ENCODE data around the gene FRMD7.

FRMD7 gene

DNA sequence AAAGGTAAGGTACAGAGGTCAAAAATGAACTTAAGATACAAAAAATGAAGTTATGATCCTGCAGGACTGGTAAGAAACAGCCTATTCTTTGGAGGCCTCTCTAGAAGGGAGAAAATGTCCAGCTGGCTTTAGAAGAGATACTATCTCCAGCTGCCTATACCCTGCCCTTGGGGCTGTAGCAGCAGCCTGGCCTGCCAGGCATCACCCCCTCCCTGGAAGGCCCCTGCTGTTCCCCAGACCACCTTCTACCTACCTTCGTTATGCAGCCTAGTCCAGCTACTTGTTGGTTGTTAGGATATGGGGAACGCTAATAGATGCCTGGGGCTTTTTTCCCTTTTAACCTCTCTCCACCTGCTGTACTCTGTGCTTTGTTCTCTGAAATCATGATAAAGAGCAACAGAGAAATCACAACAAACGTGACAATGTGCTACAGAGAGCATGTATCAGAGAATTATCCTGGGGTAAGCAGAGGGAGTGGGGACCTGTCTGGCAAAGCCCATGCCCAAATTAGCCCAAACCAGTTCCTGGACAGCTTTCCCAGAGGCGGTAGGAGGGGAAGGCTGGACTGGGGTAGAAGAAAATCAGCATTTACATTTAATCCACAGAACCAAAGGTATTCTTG, 34.5 kb downstream of the FRMD7 start:
- Histone ChIP-seq H2AFZ (ENCODE audit: low read length) (no peak overlapping the region), H3K9ac (ENCODE audit: low read depth, low read length, poor library complexity, severe bottlenecking) (no peak overlapping the region), H3K4me2 (ENCODE audit: low read depth, low read length, poor library complexity, severe bottlenecking) (no peak overlapping the region), H3K79me2 (ENCODE audit: insufficient read depth, low read length) (no peaks in the 10 kb centered on the region), H3K4me1 (ENCODE audit: insufficient read depth, low read length, poor library complexity, severe bottlenecking) (peaks cover 9% of the 10 kb centered on the region), H3K27me3 (ENCODE audit: insufficient read depth, low read length, poor library complexity, severe bottlenecking) (no peaks in the 10 kb centered on the region), H3K36me3 (ENCODE audit: insufficient read depth, low read length) (no peaks in the 10 kb centered on the region), H3K9me3 (ENCODE audit: insufficient read depth, low read depth, low read length) (no peaks in the 10 kb centered on the region), H3K4me3 (ENCODE audit: low read length, poor library complexity, severe bottlenecking) (no peak overlapping the region), H3F3A (ENCODE audit: low read depth) (0 out of 2 replicates have a peak, but pooled peaks cover 4% of the 10 kb centered on the region), H4K20me1 (ENCODE audit: insufficient read depth, low read length, poor library complexity, severe bottlenecking) (no peaks in the 10 kb centered on the region), H3K9me2 (replicated peaks; ENCODE audit: low read depth, low read length) (no peaks in the 10 kb centered on the region)
- TF ChIP-seq CTCF (conservative IDR thresholded peaks at IDR 0.05; ENCODE audit: low read length) (no peak), EZH2phosphoT487 (IDR thresholded peaks at IDR 0.05; ENCODE audit: borderline replicate concordance) (no peak)

DNA sequence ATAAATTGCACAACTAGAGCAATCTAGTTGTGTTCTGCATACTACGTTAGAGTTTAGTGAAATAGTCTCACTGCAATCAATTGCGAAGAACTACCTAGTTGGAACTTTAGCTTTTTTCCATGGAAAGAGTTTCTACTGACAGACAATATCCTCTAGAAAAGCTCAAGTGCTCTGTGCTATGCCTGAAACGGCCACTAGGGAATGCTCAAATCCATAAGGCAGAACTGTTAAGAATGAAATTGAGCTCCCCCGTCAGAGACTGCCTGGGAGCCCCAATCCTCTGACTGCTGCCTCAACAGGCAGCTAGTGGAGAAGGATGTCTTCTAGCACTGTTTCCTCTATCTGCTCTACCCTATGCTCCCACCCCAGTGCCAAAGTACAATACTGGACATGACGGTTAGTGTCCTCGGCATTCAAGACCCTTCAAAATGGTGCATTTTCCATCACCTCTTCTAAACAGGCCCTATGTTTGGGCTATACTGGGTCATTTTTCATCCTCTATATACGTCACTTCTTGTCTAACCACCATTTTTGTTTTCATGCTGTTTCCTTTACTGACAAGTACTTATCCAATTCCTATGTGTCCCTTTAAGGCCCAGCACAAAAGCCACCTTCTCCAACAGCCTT, 35.3 kb downstream of the FRMD7 start:
- Histone ChIP-seq H3K27me3 (ENCODE audit: insufficient read depth, low read length, poor library complexity, severe bottlenecking) (no peaks in the 10 kb centered on the region), H3K9me3 (ENCODE audit: insufficient read depth, low read depth, low read length) (no peaks in the 10 kb centered on the region), H3K9me2 (replicated peaks; ENCODE audit: low read depth, low read length) (no peaks in the 10 kb centered on the region), H3K4me2 (ENCODE audit: low read depth, low read length, poor library complexity, severe bottlenecking) (no peak overlapping the region), H3K4me1 (ENCODE audit: insufficient read depth, low read length, poor library complexity, severe bottlenecking) (peaks cover 9% of the 10 kb centered on the region), H3K36me3 (ENCODE audit: insufficient read depth, low read length) (no peaks in the 10 kb centered on the region), H3K79me2 (ENCODE audit: insufficient read depth, low read length) (no peaks in the 10 kb centered on the region), H4K20me1 (ENCODE audit: insufficient read depth, low read length, poor library complexity, severe bottlenecking) (no peaks in the 10 kb centered on the region), H3K4me3 (ENCODE audit: low read length, poor library complexity, severe bottlenecking) (no peak overlapping the region), H3F3A (ENCODE audit: low read depth) (0 out of 2 replicates have a peak, but pooled peaks cover 4% of the 10 kb centered on the region), H2AFZ (ENCODE audit: low read length) (no peak overlapping the region), H3K9ac (ENCODE audit: low read depth, low read length, poor library complexity, severe bottlenecking) (no peak overlapping the region)
- no peak for TF ChIP-seq EZH2phosphoT487 (IDR thresholded peaks at IDR 0.05; ENCODE audit: borderline replicate concordance)
- TF ChIP-seq CTCF (conservative IDR thresholded peaks at IDR 0.05; ENCODE audit: low read length), result peak; percentile 66

GRCh38 chrX:132090403-132091159, 37.2 kb downstream of the FRMD7 start:
- H3K4me2 ChIP-seq (ENCODE audit: low read depth, low read length, poor library complexity, severe bottlenecking), result peak overlapping the region; percentile 68
- no peak overlapping the region for H2AFZ ChIP-seq (ENCODE audit: low read length)
- no peaks in the 10 kb centered on the region for H4K20me1 ChIP-seq (ENCODE audit: insufficient read depth, low read length, poor library complexity, severe bottlenecking)
- 0 out of 2 replicates have a peak, but pooled peaks cover 4% of the 10 kb centered on the region for H3F3A ChIP-seq (ENCODE audit: low read depth)
- no peaks in the 10 kb centered on the region for H3K27me3 ChIP-seq (ENCODE audit: insufficient read depth, low read length, poor library complexity, severe bottlenecking)
- no peaks in the 10 kb centered on the region for H3K79me2 ChIP-seq (ENCODE audit: insufficient read depth, low read length)
- TF ChIP-seq EZH2phosphoT487 (IDR thresholded peaks at IDR 0.05; ENCODE audit: borderline replicate concordance) (no peak), CTCF (conservative IDR thresholded peaks at IDR 0.05; ENCODE audit: low read length) (no peak)
- H3K9ac ChIP-seq (ENCODE audit: low read depth, low read length, poor library complexity, severe bottlenecking), result no peak overlapping the region
- peak overlapping the region; percentile 43 for H3K4me3 ChIP-seq (ENCODE audit: low read length, poor library complexity, severe bottlenecking)
- H3K4me1 ChIP-seq (ENCODE audit: insufficient read depth, low read length, poor library complexity, severe bottlenecking), result peaks cover 9% of the 10 kb centered on the region
- H3K9me2 ChIP-seq (replicated peaks; ENCODE audit: low read depth, low read length), result no peaks in the 10 kb centered on the region
- no peaks in the 10 kb centered on the region for H3K36me3 ChIP-seq (ENCODE audit: insufficient read depth, low read length)
- H3K9me3 ChIP-seq (ENCODE audit: insufficient read depth, low read depth, low read length), result no peaks in the 10 kb centered on the region
